H1 (cell line): ENCODE data around the gene LRRC2. TPM values are rescaled to one million over a fixed set of nuclear protein-coding genes. Genes with fewer than 3 reads are reported as not detected.
A peak's percentile ranks its signal among the peaks of the same experiment; 100 is the strongest.
"Not testable (repeated sequence)": the region's sequence is repeated elsewhere in the genome, so short reads cannot be mapped to it uniquely, and the experiment has no call there.

ENCODE experiments used
- CTCF ChIA-PET: fragments of 300-600 bp; sonication (Branson Sonifier 250); formaldehyde crosslinking; loops from one replicate; lab custom pipeline; 2021; ENCODE audit not compliant: partially characterized antibody; lab: Charles Lee
- POLR2A ChIA-PET: fragments of 300-600 bp; sonication (Branson Sonifier 250); formaldehyde crosslinking; loops from one replicate; lab custom pipeline; 2021; ENCODE audit warnings: inconsistent platforms; ENCODE audit not compliant: partially characterized antibody; lab: Charles Lee
- DNase-seq, 2 experiments: peaks; one replicate each; pipeline versions ENCODE4 v3.0.0 to v3.0.0-alpha.2; 2010 to 2022; ENCODE audit warnings: low spot score in 2 of 2, low read depth in 1 of 2, mixed read lengths in 1 of 2
- FAIRE-seq: peaks from 2 replicates; lab custom pipeline; 2011; peaks lifted over from hg19 to GRCh38; lab: Jason Lieb, UNC
- H2AFZ ChIP-seq: 2 replicates; pipeline ENCODE4 v1.8.1; 2012; ENCODE audit warnings: low read length, inconsistent platforms
- H2AK5ac ChIP-seq: 2 replicates; pipeline ENCODE4 v1.6.1; 2013; ENCODE audit warnings: low read depth, low read length
- H2BK120ac ChIP-seq: replicated peaks from 2 replicates; pipeline ENCODE3; 2013; ENCODE audit warnings: low read depth, low read length, inconsistent platforms
- H2BK12ac ChIP-seq: 2 replicates; pipeline ENCODE4 v1.6.1; 2013; ENCODE audit warnings: low read depth, low read length
- H2BK15ac ChIP-seq: 2 replicates; pipeline ENCODE4 v1.6.1; 2013; ENCODE audit warnings: low read length
- H2BK20ac ChIP-seq: 2 replicates; pipeline ENCODE4 v1.6.1; 2013; ENCODE audit warnings: low read length
- H2BK5ac ChIP-seq: 2 replicates; pipeline ENCODE4 v1.6.1; 2013; ENCODE audit warnings: low read depth, low read length
- H3K14ac ChIP-seq: 2 replicates; pipeline ENCODE4 v1.6.1; 2013; ENCODE audit warnings: inconsistent platforms; ENCODE audit not compliant: insufficient read length
- H3K18ac ChIP-seq: 2 replicates; pipeline ENCODE4 v1.6.1; 2013; ENCODE audit warnings: low read length; ENCODE audit errors: extremely low read depth
- H3K23ac ChIP-seq: 2 replicates; pipeline ENCODE4 v1.6.1; 2013; ENCODE audit warnings: inconsistent platforms; ENCODE audit not compliant: insufficient read length
- H3K23me2 ChIP-seq: 2 replicates; pipeline ENCODE4 v1.6.1; 2013; ENCODE audit warnings: low read depth, low read length
- H3K27ac ChIP-seq: 2 replicates; pipeline ENCODE4 v1.6.1; 2011; ENCODE audit warnings: low read depth, low read length, inconsistent platforms
- H3K27me3 ChIP-seq, 4 experiments: replicated peaks in 1 of 4; 1 replicate in 1 of 4; 2 replicates in 3 of 4; pipeline versions ENCODE4 v1.6.1 to v1.8.1; 2011 to 2013; ENCODE audit warnings: low read length in 3 of 4, mild to moderate bottlenecking in 3 of 4, inconsistent platforms in 2 of 4, mixed read lengths in 2 of 4, moderate library complexity in 1 of 4; ENCODE audit not compliant: control insufficient read depth in 3 of 4, insufficient read depth in 3 of 4; ENCODE audit errors: extremely low read depth in 1 of 4
- H3K36me3 ChIP-seq, 4 experiments: 2 replicates each; pipeline versions ENCODE4 v1.6.1 to v1.8.1; 2011 to 2013; ENCODE audit warnings: mild to moderate bottlenecking in 4 of 4, low read length in 3 of 4, moderate library complexity in 2 of 4, control low read depth in 1 of 4, inconsistent platforms in 1 of 4; ENCODE audit not compliant: insufficient read depth in 4 of 4, control insufficient read depth in 2 of 4
- H3K4ac ChIP-seq: replicated peaks from 2 replicates; pipeline ENCODE3; 2013; ENCODE audit warnings: low read length, low read depth, mixed read lengths, inconsistent platforms; ENCODE audit not compliant: insufficient read length
- H3K4me1 ChIP-seq, 4 experiments: replicated peaks in 1 of 4; 1 replicate in 1 of 4; 2 replicates in 3 of 4; pipeline versions ENCODE4 v1.6.1 to v1.8.1; 2011 to 2013; ENCODE audit warnings: low read length in 3 of 4, inconsistent platforms in 2 of 4, mixed read lengths in 1 of 4; ENCODE audit not compliant: insufficient read depth in 4 of 4, control insufficient read depth in 3 of 4
- H3K4me2 ChIP-seq, 2 experiments: 2 replicates each; pipeline versions ENCODE4 v1.6.1 to v1.8.1; 2011 to 2013; ENCODE audit warnings: low read depth in 2 of 2, low read length in 2 of 2, control low read depth in 1 of 2, inconsistent platforms in 1 of 2, mild to moderate bottlenecking in 1 of 2; ENCODE audit not compliant: insufficient read depth in 1 of 2
- H3K4me3 ChIP-seq, 4 experiments: fragments of 200-600, 300-600 bp in 1 of 4; sonication (generic), shearing (Covaris generic), sonication (Bioruptor Twin) in 1 of 4; 2 replicates each; pipeline versions ENCODE4 v1.5.1 to v1.8.1; 2011 to 2016; ENCODE audit warnings: low read length in 4 of 4, low read depth in 3 of 4, control low read depth in 2 of 4, inconsistent platforms in 2 of 4, mild to moderate bottlenecking in 2 of 4, mixed read lengths in 1 of 4, moderate library complexity in 1 of 4; ENCODE audit not compliant: insufficient read depth in 2 of 4; ENCODE audit errors: extremely low read depth in 1 of 4
- H3K56ac ChIP-seq: replicated peaks from 2 replicates; pipeline ENCODE3; 2013; ENCODE audit warnings: low read depth, mild to moderate bottlenecking, mixed read lengths, low read length, inconsistent platforms; ENCODE audit not compliant: insufficient read length
- H3K79me1 ChIP-seq: 2 replicates; pipeline ENCODE4 v1.6.1; 2013; ENCODE audit warnings: low read depth, low read length, control low read depth
- H3K79me2 ChIP-seq, 2 experiments: 2 replicates each; pipeline versions ENCODE4 v1.6.1 to v1.8.1; 2012 to 2013; ENCODE audit warnings: low read length in 2 of 2, mild to moderate bottlenecking in 2 of 2, inconsistent platforms in 1 of 2; ENCODE audit not compliant: insufficient read depth in 2 of 2, control insufficient read depth in 1 of 2
- H3K9ac ChIP-seq, 4 experiments: replicated peaks in 1 of 4; 1 replicate in 1 of 4; 2 replicates in 3 of 4; pipeline versions ENCODE4 v1.6.1 to v1.8.1; 2011 to 2013; ENCODE audit warnings: low read depth in 3 of 4, low read length in 3 of 4, control low read depth in 2 of 4, mild to moderate bottlenecking in 2 of 4, moderate library complexity in 2 of 4, inconsistent platforms in 1 of 4; ENCODE audit errors: extremely low read depth in 1 of 4
- H3K9me3 ChIP-seq, 2 experiments: 2 replicates each; pipeline versions ENCODE4 v1.6.1 to v1.8.1; 2012 to 2013; ENCODE audit warnings: mild to moderate bottlenecking in 2 of 2, moderate library complexity in 2 of 2, control low read depth in 1 of 2, inconsistent platforms in 1 of 2, low read depth in 1 of 2, low read length in 1 of 2, mixed read lengths in 1 of 2; ENCODE audit not compliant: insufficient read depth in 2 of 2
- H4K20me1 ChIP-seq, 2 experiments: replicated peaks in 1 of 2; 2 replicates each; pipeline versions ENCODE3 to v1.8.1; 2011 to 2013; ENCODE audit warnings: inconsistent platforms in 2 of 2, low read length in 2 of 2, mild to moderate bottlenecking in 1 of 2; ENCODE audit not compliant: insufficient read depth in 2 of 2, control insufficient read depth in 1 of 2
- H4K5ac ChIP-seq: 2 replicates; pipeline ENCODE4 v1.6.1; 2013; ENCODE audit warnings: low read length, low read depth, mixed read lengths, inconsistent platforms; ENCODE audit not compliant: insufficient read length
- H4K8ac ChIP-seq: 2 replicates; pipeline ENCODE4 v1.8.0; 2013; ENCODE audit warnings: mild to moderate bottlenecking, moderate library complexity, low read length, inconsistent platforms; ENCODE audit not compliant: insufficient read depth; ENCODE audit errors: extremely low read depth
- H4K91ac ChIP-seq: replicated peaks from 2 replicates; pipeline ENCODE3; 2013; ENCODE audit warnings: low read length, mixed read lengths, inconsistent platforms; ENCODE audit not compliant: insufficient read length
- PHF8 ChIP-seq: fragments of 200-600 bp; sonication (generic); conservative IDR thresholded peaks from 2 replicates; pipeline ENCODE4 v1.7.1; 2012; ENCODE audit warnings: low read depth, mild to moderate bottlenecking, inconsistent platforms, low read length, moderate library complexity
- POLR2AphosphoS5 ChIP-seq: IDR thresholded peaks from 2 replicates; pipeline ENCODE4 v1.6.1; 2011; ENCODE audit warnings: low read depth, low read length
- SIN3A ChIP-seq, 2 experiments: IDR thresholded peaks in 1 of 2; conservative IDR thresholded peaks in 1 of 2; 2 replicates each; pipeline ENCODE4 v1.6.1; 2011 to 2012; ENCODE audit warnings: low read length in 2 of 2, improper control_type of control experiment in 1 of 2, low read depth in 1 of 2, mild to moderate bottlenecking in 1 of 2
- TBP ChIP-seq: IDR thresholded peaks from 2 replicates; pipeline ENCODE4 v1.6.1; 2011; ENCODE audit warnings: low read depth, low read length, improper control_type of control experiment
- WGBS, 2 experiments: shearing (Covaris generic) in 1 of 2; methylation state at CpG; one replicate each; pipeline versions ENCODE4 v1.1.6 to v1.1.7; 2013 to 2015; ENCODE audit warnings: low lambda C conversion rate in 2 of 2, mixed read lengths in 2 of 2, inconsistent platforms in 1 of 2, low coverage in 1 of 2, missing lambda C conversion rate in 1 of 2; ENCODE audit not compliant: insufficient replicate concordance in 2 of 2, insufficient coverage in 1 of 2, insufficient read length in 1 of 2; ENCODE audit errors: extremely low coverage in 1 of 2, missing lambda C conversion rate in 1 of 2; 5-methylcytosine and 5-hydroxymethylcytosine counted together
- polyA plus RNA-seq, 7 experiments: library from polyadenylated mRNA; depleted of rRNA in 3 of 7; stranded (reverse) in 5 of 7; unstranded in 2 of 7; fragments of >200 nt in 5 of 7; fragments of 200-250 nt in 2 of 7; gene quantifications; 1 replicate in 5 of 7; 2 replicates in 1 of 7; 4 replicates in 1 of 7; pipeline versions ENCODE4 v1.2.1 to v1.2.3, GENCODE V29; 2011 to 2013; ENCODE audit warnings: missing spikeins in 2 of 7, mixed read lengths in 2 of 7
- total RNA-seq: library from RNA; stranded (reverse); fragmentation: NEBNext Ultra II Directional; extraction: Animal tissue kit (Norgen Biotek cat#: 25700); gene quantifications from 2 replicates; pipeline ENCODE4 v1.2.1, GENCODE V29; 2021

The LRRC2 gene
- total and polyA plus RNA-seq, 2 of the 8 experiments (the other 6 are each of a cell fraction or from before 2014, with no cell fraction given) = 1.4 to 6.4 TPM

DNA sequence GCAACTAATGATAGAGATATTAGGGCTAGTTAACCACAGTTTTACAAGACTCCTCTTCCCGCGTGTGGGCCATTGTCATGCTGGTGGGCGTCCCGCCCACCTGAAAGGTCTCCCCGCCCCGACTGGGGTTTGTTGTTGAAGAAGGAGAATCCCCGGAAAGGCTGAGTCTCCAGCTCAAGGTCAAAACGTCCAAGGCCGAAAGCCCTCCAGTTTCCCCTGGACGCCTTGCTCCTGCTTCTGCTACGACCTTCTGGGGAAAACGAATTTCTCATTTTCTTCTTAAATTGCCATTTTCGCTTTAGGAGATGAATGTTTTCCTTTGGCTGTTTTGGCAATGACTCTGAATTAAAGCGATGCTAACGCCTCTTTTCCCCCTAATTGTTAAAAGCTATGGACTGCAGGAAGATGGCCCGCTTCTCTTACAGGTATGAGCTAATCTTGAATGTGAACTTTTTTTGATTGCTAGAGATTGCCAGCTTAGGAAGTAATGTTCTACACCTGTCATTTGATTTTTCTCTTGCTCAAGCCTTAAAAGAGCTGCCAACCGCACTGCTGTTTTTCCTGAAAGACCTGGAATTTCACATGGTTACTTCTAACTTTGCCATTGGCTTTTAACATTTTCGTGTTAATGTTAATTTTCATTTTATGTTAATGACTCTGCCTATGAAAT is 11.6 kb upstream of the LRRC2 start:
- not testable (repeated sequence) for H3K79me1 ChIP-seq, H4K91ac ChIP-seq, H3K27me3 ChIP-seq, H4K20me1 ChIP-seq, H2BK15ac ChIP-seq, H4K8ac ChIP-seq, H3K14ac ChIP-seq, H2BK12ac ChIP-seq, DNase-seq, H2AK5ac ChIP-seq, H3K4ac ChIP-seq, H2BK20ac ChIP-seq, H3K9me3 ChIP-seq, H2AFZ ChIP-seq, H3K23ac ChIP-seq
- CTCF ChIA-PET = interaction anchor here (0.6 to 4.7 kb wide), 6 partner anchors 9 to 89 kb away, joined by 3 to 26 read pairs (median 4); no protein-coding TSS in a partner anchor
- Histone ChIP-seq H3K27ac (peak overlapping the region; percentile 3; the same call in 1 of the 2 replicates), H2BK5ac (peak overlapping the region; percentile 84; the same call in 1 of the 2 replicates), H3K56ac (peak overlapping the region; percentile 85), H2BK120ac (peak overlapping the region; percentile 48), H3K4me1 (peaks cover 15 to 36% (median 18%) of the 10 kb centered on the region in 4 experiments; a peak in 6 of 7 replicates), H3K18ac (peak overlapping the region; percentile 62; the same call in 1 of the 2 replicates), H3K36me3 (peaks cover 11 to 42% (median 27%) of the 10 kb centered on the region in 4 experiments), H3K23me2 (peaks cover 25% of the 10 kb centered on the region), H4K5ac (peak overlapping the region; percentile 38), H3K9ac (peak overlapping the region; percentile 42 to 84 (median 59)), H3K4me3 (peak overlapping the region; percentile 54 to 97 (median 76)), H3K4me2 (peak overlapping the region; percentile 85 to 86), H3K79me2 (peaks cover 14 to 37% of the 10 kb centered on the region in 2 experiments)
- POLR2A ChIA-PET = interaction anchor here (0.7 to 11.9 kb wide), 16 partner anchors 9 to 115 kb away, joined by 3 to 213 read pairs (median 5); partner anchors contain the start of genes FAM240A and LRRC2
- peak; percentile 92 for FAIRE-seq
- TF ChIP-seq TBP = peak; percentile 56; the same call in 1 of the 2 replicates
- 0 out of 2 replicates have a peak, but pooled peaks have one; percentile 36 for TF ChIP-seq PHF8
- 0 out of 2 replicates have a peak, but pooled peaks have one; percentile 14 for TF ChIP-seq POLR2AphosphoS5
- TF ChIP-seq SIN3A (conservative IDR thresholded peaks at IDR 0.05 in 1 of 2, IDR thresholded peaks at IDR 0.05 in 1 of 2; ENCODE audit: low read depth in 1 of 2, low read length in 2 of 2) = peak; percentile 13 to 46; a peak in 2 of 4 replicates
- WGBS, 2 experiments = 0% methylated on average over 12 of the region's 18 CpGs; no CpG with 5 or more reads in 1 of the 2 experiments
